Effector memory CD4-positive, alpha-beta T cell (primary cell): ENCODE measurements around the gene DNAJC5.
A peak's percentile ranks its signal among the peaks of the same experiment; 100 is the strongest.
"Not testable (repeated sequence)": the region's sequence is repeated elsewhere in the genome, so short reads cannot be mapped to it uniquely, and the experiment has no call there.

Experiments
- DNase-seq, 3 donors: peaks; one replicate each; pipeline ENCODE4 v3.0.0-alpha.2; 2020
- H3K27ac ChIP-seq: 2 replicates; pipeline ENCODE4 v1.7.0; 2013; ENCODE audit warnings: mild to moderate bottlenecking, low read length, moderate library complexity; ENCODE audit not compliant: insufficient read depth, poor library complexity, severe bottlenecking
- H3K27me3 ChIP-seq: replicated peaks from 2 replicates; pipeline ENCODE4 v1.7.0; 2013; ENCODE audit warnings: mild to moderate bottlenecking, low read length; ENCODE audit not compliant: insufficient read depth, control insufficient read depth, poor library complexity, severe bottlenecking
- H3K36me3 ChIP-seq: 2 replicates; pipeline ENCODE4 v1.7.0; 2013; ENCODE audit warnings: mild to moderate bottlenecking, low read length, moderate library complexity; ENCODE audit not compliant: control insufficient read depth, insufficient read depth
- H3K4me1 ChIP-seq: 2 replicates; pipeline ENCODE4 v1.7.0; 2013; ENCODE audit warnings: low read length, mild to moderate bottlenecking; ENCODE audit not compliant: control insufficient read depth, insufficient read depth, poor library complexity, severe bottlenecking
- H3K4me3 ChIP-seq: 2 replicates; pipeline ENCODE4 v1.7.0; 2013; ENCODE audit warnings: low read length, low read depth, mild to moderate bottlenecking; ENCODE audit not compliant: insufficient read depth, poor library complexity, severe bottlenecking
- H3K9me3 ChIP-seq: 2 replicates; pipeline ENCODE4 v1.7.0; 2013; ENCODE audit warnings: mild to moderate bottlenecking, low read length, moderate library complexity; ENCODE audit not compliant: control insufficient read depth
- total RNA-seq, 3 donors: gene quantifications; one replicate each; lab custom pipeline; 2026; lab: John Stamatoyannopoulos, UW

DNAJC5 gene
- 70.0 to 79.6 (median 72.2) reads per million in 3 donors for total RNA-seq

- Histone ChIP-seq H3K4me1 (peaks cover 23% of the 10 kb centered on the region), H3K27me3 (no peaks in the 10 kb centered on the region), H3K4me3 (peak within 1 kb of the TSS; percentile 53), H3K27ac (peak within 1 kb of the TSS; percentile 82), H3K36me3 (peaks cover 13% of the 10 kb centered on the region), H3K9me3 (no peaks in the 10 kb centered on the region)
- peak; percentile 94 to 97 (median 96) for DNase-seq
Measured at GRCh38 chr20:63894358-63895201, at the start of gene DNAJC5. Gene DNAJC5 (plus strand): TSS chr20:63895126. CDS start chr20:63928346, 33,220 bp downstream.

GRCh38 chr20:63846128-63846771, 48.7 kb upstream of the DNAJC5 start:
- Histone ChIP-seq H3K27ac (no peak overlapping the region), H3K36me3 (no peaks in the 10 kb centered on the region), H3K4me3 (no peak overlapping the region), H3K27me3 (peaks cover 39% of the 10 kb centered on the region), H3K9me3 (no peaks in the 10 kb centered on the region), H3K4me1 (peaks cover 31% of the 10 kb centered on the region)
- no peak for DNase-seq

- Histone ChIP-seq H3K27me3 (peaks cover 40% of the 10 kb centered on the region), H3K4me1 (peaks cover 31% of the 10 kb centered on the region), H3K36me3 (no peaks in the 10 kb centered on the region), H3K27ac (no peak overlapping the region), H3K4me3 (no peak overlapping the region), H3K9me3 (no peaks in the 10 kb centered on the region)
- no peak for DNase-seq
Measured at GRCh38 chr20:63846888-63847236, 48.1 kb upstream of the DNAJC5 start.

- Histone ChIP-seq H3K4me1 (peaks cover 28% of the 10 kb centered on the region), H3K27me3 (peaks cover 36% of the 10 kb centered on the region), H3K4me3 (no peak overlapping the region), H3K27ac (no peak overlapping the region), H3K36me3 (no peaks in the 10 kb centered on the region), H3K9me3 (no peaks in the 10 kb centered on the region)
- no peak for DNase-seq
Measured at GRCh38 chr20:63847237-63848002, 47.5 kb upstream of the DNAJC5 start.

- Histone ChIP-seq H3K27me3 (peaks cover 27% of the 10 kb centered on the region), H3K4me1 (peaks cover 26% of the 10 kb centered on the region), H3K4me3 (no peak overlapping the region), H3K27ac (no peak overlapping the region), H3K9me3 (no peaks in the 10 kb centered on the region), H3K36me3 (no peaks in the 10 kb centered on the region)
- DNase-seq, result no peak
Measured at GRCh38 chr20:63848003-63848911, 46.7 kb upstream of the DNAJC5 start.

GRCh38 chr20:63850689-63851547, 44.0 kb upstream of the DNAJC5 start:
- no peak for DNase-seq
- Histone ChIP-seq H3K36me3 (no peaks in the 10 kb centered on the region), H3K9me3 (no peaks in the 10 kb centered on the region), H3K27me3 (peaks cover 24% of the 10 kb centered on the region), H3K4me1 (peaks cover 15% of the 10 kb centered on the region), H3K27ac (no peak overlapping the region), H3K4me3 (no peak overlapping the region)

- peaks cover 15% of the 10 kb centered on the region for H3K4me1 ChIP-seq
Measured at GRCh38 chr20:63851548-63851943, 43.4 kb upstream of the DNAJC5 start.

GRCh38 chr20:63853733-63854068, 41.2 kb upstream of the DNAJC5 start:
- peaks cover 22% of the 10 kb centered on the region for H3K4me1 ChIP-seq
- not testable (repeated sequence) for H3K4me3 ChIP-seq, DNase-seq, H3K27ac ChIP-seq, H3K27me3 ChIP-seq, H3K9me3 ChIP-seq, H3K36me3 ChIP-seq

More at GRCh38 chr20:63851548-63851943, 43.4 kb upstream of the DNAJC5 start:
- H3K27me3 ChIP-seq, result peaks cover 18% of the 10 kb centered on the region
- not testable (repeated sequence) for H3K4me3 ChIP-seq, H3K27ac ChIP-seq, H3K36me3 ChIP-seq, DNase-seq, H3K9me3 ChIP-seq
